Forelimb muscle (tissue), 1 donor: ENCODE data around the gene LRTM1. TPM values are rescaled to one million over a fixed set of nuclear protein-coding genes. Genes with fewer than 3 reads are reported as not detected.

ENCODE experiments used
- DNase-seq: peaks from one replicate; pipeline ENCODE4 v3.0.0-alpha.2; 2013; ENCODE audit warnings: low read depth
- polyA plus RNA-seq: library from polyadenylated mRNA; unstranded; fragments of 120-200 nt; gene quantifications from one replicate; pipeline ENCODE4 v1.2.1, GENCODE V29; 2013; ENCODE audit not compliant: insufficient read length

The LRTM1 gene
- polyA plus RNA-seq, 1 donor, result 114 TPM

DNA sequence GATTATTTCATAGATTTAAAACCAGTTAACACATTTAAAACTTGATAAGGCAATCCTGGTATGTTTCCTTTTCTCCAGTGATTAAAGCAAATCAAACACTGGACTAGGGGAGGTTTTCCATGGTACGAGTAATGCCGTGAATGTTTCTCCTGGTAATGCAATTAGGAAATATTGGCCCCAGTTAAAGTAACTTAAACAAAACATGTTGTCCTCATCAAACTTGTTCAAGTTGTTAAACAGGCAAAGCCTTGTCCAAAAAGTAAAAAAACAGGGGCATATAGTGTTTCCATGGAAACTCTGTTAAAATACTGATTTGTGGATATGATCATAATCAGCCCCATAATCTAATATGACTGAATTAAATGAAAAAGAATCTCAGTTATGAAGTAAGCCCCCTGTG, 13.1 kb upstream of the LRTM1 start:
- DNase-seq, result no peak

DNA sequence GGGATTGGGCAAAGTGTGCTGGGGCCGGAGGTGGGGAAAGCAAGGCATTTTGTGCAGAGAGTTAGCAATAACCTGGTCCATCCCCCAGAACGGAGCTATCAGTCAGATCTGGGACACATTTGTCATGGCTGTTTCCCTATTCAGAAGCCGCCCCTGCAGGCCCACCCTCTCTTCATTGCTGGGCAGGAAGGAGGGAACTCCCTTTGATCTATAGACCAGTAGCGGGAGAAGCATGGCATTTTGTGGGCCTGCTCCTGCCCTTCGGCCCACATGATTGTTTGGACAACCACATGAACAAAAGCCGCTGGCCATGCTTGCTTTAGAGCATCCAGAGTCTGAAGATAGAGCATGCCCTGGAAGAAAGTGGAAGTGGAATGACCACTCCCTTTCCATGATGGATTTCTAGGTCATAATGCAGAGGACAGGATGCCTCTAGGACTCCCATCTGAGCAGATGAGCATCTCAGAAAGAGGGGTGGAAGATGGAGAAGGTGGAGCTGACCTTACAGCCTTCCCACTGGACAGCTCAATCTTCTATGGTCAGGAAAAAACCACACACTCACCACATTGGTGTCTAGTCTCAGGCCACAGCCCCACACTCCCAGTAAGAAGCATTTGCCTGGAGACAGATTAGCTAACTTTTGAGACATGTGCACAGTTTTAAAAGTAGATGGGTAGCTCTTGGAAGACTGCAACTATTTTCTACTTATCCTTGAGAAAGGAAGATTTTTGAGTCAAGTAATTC, 11.9 kb upstream of the LRTM1 start:
- no peak for DNase-seq

DNA sequence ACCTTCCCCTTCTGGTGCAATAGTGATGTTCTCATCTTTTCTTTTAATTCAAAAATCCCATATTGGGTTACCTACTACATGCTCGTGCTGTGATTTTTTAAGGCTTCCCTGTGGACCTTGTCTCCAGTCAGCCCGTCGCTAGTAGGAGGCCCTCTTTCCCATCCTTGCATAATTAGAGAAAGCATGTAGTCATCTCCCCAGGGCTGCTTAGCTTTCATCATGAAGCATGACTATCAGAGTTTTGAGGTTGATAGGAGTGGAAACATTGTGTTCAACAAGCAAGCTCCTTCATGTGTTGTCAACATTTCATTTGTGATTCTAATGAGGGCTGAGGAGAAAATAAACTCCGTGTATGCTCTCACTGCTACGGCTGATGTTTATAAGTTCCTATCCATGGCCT, 8.7 kb upstream of the LRTM1 start:
- no peak for DNase-seq

DNA sequence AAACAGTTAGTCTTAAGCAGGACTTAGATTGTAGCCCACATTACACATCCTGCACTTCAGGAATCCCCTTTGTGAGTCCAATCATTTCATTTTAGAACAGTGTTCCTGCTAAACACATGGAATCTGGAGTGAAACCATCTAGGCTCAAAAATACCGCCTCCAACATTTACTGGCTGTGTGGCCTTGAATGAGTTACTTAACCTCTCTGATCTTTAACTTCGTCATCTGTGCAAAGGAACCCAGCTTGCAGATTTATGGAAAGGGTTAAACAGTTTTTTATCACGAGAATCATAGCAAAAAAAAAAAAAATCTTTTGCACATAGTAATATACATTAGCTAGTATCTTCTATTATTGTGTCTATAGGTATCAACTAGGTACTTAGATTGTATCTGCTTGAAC, 8.0 kb upstream of the LRTM1 start:
- DNase-seq, result no peak

DNA sequence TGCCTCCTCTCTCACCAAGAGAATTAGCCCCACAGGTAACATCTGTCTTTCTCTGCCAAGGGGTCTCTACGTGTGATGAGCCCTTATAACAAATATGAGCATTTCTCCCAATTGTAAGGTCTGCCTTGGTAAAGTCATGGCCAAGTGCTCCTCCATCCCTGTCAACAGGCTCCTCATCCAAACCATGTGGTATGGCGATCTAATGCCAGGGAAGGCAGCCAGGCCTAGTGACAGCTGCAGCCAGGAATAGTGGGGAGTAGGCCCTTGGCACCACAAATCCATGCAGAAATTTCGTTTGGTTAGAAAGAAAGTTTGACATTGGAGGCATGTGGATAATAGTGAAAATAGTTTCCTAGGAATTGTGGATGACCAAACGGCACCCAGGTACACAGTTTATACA, 4.7 kb upstream of the LRTM1 start:
- DNase-seq, result no peak

DNA sequence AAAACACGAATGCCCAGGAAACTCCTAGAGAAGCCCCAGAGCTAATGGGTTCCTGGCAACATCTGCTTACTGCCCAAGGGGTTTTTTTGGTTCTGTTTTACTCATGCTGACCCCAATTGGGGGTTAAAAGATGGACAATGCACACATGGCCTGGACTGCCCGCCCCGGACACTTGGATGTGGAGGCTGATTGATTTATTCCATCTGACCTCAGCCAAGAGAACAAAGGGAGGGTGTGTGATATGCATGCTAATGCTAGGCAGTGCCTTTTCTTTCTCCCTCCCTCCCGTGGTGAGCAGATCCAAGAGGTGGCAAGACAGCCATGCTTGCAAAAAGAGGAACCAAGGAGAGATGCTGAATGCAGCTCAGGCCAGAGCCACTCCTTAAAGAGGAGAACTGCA, 3.3 kb upstream of the LRTM1 start:
- no peak for DNase-seq

DNA sequence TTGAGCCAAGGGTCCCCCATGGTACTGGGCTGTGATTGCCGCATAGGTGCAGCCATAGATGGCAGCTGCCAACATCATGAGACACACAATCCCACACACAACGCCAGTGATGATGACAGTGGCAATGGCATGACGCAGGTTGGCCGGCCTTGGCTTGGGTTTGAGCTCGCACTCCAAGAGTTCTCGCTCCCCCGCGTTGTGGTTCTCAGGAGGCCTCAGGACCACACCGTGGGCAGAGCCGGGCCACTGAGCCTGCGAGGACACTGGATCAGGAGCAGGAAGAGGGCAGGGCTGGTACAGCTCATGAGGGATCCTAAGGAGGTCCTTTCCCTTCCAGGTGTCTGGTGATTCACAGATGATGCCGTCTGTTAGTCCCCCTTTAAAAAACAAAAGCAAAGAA, 9.3 kb downstream of the LRTM1 start:
- no peak for DNase-seq

DNA sequence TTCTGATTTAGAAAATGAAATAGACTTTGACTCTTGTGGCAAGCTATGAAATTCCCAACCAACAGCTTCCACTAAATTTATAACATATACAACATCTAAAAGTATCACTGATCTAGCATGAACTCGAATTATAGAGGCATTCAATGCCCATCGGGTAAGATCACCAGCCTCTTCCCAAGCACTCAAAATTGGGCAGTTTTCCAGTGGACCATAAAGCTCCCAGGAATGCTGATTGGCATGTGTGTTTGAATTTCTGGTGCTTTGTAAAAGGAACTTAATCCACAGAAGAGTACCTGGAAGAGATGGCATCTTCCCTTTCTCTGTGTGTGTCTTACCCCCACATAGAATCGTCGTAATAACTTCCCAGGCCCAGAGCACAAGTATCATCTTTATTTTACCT, 10.0 kb downstream of the LRTM1 start:
- no peak for DNase-seq

DNA sequence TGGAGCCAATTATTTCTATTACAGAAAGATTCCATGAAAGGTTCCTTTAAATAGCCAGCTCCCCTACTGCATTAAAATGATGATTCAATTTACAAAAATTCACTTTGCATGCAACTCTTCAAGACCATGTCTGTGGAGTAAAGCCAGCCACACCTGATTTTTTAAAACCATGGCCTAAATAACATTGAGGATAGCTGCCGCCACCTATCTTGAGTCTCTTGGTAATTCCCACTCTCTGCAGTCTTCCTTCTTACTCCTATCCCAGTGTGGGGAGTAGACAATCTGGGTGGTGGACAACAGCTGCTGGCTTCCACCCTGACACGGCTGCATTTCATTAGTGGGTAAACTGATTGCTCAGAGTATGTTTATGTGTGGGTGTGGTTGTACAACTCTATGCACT, 10.7 kb downstream of the LRTM1 start:
- DNase-seq, result no peak

DNA sequence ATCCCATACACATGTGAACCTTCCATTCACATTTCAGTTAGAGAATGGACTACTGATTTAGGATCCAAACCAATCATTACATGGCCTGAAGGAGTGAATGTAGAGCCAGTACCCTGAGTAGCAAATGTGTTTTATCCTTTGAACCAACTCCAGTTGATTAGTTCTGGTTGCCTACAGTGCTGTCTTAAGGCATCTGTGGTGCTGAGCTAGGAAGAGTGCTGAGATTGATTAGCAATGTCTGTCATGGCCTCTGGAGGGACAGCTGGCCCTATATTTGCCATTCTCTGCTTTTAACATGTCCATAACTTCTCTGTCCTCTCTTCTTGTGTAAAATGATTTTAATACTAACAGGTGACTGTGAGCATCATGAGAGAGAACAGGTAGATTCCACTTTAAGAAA, 11.1 kb downstream of the LRTM1 start:
- no peak for DNase-seq

DNA sequence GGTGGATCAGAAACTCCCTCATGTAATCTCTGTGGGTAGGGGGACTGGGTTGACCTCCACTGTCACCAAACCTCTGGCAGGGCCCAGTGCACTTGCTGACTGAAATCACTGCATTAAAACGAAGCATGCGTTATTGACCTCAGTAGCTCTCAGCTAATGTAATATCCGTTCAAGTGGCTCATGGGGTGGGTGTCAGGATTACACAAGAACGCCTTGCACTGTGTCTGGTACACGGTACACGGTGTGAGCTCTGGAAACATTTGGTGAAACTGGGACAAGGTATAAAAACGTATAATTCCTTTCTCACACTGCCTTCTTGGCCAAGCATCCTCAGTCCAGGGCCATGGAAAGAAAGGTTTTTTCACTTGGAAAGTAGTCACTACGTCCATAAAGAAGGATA, 11.9 kb downstream of the LRTM1 start:
- no peak for DNase-seq

DNA sequence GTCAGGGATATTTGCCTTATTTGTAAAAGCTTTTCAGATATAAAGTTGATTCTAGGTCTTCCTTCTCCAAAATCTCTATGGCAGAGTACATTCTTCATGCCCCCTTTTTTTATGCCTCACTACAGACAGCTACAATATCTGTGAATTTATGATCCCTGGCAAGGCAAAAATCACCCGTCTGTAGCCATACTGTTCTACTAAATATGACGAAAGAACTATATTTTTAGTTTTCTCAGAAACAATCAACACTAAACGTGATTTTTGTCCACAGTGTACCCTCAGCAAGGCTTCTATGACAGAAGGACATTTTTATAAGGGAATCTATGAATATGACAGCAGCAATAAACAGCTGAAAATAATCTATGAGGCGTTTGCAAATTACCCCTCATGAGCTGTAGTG, 12.7 kb downstream of the LRTM1 start:
- no peak for DNase-seq

DNA sequence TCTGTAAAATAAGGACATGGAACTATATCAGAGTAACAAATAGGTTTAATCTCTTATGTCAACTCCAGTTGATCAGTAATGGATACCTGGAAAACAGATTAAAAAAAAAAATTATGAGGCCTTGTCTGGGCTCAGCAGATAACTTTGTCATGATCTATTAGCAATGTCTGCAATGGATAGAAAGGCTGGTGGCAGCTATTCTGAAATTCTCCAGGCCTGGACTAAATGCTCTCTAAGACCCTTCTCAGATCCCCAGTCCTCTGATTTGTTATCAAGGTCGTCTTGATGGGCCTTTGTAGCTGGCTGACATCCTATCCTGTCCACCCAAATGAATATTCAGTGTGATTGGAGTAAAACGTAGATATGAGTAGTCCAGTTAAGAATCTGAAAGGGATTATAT, 13.7 kb downstream of the LRTM1 start:
- DNase-seq, result no peak

DNA sequence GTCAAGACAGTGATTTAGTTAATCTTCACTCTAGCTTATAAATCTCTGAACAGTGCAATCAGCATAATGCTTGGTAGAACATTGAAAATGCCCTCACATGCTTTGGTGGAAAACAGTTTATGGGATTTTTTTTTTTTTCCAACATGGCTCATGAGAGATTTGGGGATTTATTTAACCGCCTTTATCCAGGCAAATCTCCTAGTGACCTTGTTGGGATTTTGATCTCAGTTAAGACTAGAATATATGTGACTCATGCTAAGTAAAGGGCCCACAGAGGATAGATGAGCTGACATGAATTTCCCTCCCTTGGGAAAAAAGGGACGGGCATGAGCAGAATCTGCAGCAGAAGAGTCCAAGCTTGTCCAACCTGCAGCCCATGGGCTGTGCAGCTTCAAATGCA, 18.7 kb downstream of the LRTM1 start:
- DNase-seq, result no peak

DNA sequence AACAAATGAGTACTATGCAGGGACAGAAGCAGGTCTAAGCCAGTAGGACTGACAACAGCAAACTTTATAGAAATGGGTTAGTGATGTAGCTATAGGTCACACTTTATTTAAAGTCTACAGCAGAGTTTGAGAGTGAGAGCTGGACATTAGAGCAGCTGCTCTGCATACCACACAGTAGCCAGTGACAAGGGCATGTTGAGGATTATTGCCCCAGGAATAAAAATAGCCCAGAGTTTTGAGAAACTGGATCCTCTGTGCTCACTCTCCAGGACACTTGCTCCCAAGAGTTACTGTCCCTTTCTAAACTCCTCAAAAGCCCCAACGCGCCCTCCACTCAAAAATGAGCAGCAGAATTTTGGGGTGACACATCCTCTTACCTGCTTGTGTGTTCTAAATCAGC, 21.1 kb downstream of the LRTM1 start:
- DNase-seq, result no peak

DNA sequence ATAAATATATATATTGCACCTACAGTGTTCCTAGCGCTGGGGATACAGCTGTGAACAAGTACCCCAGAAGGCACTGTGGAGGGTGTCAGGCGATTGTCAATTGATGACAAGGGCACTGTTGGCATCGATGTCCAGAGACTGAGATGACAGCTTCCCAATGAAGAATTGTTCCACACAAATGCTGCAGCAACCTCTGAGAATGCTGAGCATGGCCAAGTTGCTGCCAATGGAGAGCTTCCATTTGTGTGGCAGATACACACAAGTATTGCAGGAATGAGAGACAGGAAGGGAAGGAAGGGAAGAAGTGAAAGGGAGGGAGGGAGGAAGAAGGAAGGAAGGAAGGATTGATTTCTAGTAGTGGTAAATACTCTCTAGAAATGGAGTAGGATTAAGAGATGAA, 21.9 kb downstream of the LRTM1 start:
- no peak for DNase-seq

DNA sequence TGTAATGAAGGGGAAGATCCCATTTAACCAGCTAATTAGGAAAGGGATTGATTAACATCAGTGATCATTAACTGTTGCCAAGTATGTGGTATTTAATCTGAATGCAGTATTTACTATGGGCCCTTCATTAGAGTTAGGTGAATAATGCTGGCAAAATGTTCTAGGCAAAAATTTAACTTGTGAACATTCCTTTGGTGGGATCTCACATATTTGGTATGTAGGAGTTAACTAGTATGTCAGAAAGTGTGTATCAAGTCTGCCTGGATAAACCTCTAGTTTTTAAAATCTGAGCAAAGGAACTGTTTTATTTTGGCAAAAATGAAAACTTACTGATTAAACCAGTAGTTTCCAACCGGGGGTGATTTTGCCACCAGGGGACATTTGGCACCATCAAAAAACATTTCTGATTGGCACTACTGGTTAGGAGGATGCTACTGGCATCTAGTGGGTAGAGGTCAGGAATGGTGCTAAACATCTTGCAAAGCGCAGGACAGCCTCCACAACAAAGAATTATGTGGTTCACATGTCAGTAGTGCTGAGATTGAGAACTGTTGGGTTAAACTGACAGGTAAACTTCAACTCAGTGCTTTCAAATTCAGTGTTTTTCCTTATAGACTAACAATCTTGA, 22.5 kb downstream of the LRTM1 start:
- no peak for DNase-seq

DNA sequence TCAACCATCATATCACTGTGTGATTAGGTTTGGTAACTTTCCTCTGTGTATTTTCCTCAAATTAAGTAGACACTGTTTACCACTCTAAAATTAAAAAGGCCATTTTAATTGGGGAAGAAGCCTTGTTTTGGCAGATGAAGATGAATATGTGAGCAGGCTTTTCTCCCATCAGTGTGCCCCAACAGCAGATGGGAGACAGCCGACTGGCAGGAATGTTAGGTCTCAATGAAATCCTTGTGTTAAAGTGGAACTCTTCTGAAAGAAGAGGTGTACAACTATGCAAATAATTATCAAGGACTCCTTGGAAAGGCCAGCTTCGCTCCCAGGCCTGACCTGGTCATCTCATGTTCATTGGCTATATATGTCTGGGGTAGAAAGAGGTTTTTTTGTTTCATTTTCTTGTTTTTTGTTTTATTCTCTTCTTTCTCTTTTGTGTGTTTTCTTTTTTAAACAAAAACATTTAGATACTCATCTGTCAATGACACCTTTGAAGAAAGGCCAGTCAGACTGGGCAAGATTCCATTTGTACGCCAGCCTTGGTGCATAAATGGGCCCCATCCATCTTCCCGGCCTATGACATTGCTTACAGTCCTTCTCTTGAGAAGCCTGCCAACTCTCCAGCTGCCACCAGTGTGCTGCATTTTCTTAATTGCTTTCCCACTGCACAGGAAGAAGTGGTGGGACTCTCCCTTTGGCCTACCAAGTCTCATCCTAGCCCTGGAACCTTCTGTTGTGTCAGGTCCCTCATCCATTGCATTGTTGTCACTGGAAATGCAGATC, 25.8 kb downstream of the LRTM1 start:
- no peak for DNase-seq

DNA sequence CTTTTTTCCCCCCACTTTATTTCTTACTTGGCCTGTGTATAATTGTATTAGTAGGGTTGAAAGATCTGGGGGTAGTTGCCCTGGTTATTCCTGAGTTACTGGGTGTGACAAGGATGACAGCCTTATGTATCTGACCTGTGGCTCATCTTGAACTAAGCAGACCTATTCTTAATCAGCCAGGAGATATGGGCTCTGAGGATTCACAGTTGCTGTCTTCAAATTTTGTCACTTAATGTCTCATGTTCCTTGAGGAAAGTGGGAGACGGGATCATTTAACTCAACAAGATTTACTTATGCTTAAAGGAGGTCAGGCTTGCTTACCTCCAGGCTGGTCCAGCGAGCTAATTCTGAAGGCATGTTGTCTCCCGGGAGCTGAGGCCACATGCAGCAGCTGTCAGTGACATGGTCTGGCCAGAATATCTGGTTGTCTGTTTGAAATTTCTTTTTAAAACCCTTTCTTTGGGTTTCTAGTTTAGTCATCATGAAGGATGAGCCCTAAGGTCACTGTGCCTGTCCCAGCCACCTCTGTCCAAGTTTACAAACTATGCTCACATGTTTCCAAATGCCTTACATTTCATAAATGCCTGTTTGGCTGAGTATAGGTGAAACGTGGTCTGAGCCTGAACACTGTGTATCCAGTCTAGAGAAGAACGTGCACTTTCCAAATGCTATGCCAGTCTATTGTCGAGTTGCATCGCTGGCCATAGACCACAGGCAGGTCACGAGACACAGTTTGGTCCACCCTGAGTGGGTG, 26.8 kb downstream of the LRTM1 start:
- DNase-seq, result no peak

DNA sequence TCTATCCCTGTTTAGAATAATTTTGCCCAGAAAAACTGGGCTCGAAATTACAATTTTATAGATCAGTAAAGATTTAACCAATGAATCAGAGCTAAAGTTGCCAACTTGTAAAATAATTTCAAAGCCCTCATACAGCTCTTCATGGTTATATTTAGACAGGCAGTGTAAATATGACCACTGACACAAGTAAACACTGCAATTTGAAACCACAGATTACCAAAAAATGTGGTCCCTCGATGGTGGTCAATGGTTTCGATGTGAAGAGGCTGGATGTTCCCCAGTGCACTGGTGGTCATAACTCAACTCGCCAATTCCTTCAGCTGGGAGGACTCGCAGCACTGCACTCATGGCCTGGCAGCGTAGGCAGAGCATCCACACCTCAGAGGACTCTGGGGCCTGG, 28.6 kb downstream of the LRTM1 start:
- no peak for DNase-seq

DNA sequence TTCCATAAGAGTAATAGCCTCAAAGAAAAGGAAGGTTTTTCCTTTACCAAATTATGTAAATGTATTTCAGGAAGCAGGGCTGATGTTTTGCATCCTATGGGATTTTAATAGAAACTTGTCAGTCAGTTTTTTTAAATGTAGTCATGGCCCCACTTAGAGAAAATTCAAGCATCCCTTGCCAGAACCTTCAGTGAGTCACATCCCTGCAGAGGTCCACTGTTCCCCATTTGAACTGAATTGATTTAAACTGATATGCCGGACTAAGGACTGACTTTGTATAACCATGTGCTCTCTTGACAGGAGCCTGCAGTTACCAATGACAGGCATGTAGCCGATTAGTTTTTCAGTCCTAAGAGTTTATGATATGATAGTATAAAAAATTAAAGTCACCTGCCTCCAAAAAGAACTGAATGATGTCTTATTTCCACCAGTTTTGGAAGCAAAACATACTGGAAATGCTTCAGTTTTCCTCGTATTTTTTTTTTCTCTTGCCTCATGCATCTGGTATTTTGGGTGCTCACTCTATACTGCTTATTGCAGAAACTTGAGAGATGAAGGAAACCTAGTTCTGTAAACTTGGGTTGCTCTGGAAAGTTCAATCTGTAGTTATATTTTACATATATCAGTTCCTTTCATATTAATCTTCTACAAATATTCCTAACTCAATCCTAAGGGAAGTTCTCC, 30.7 kb downstream of the LRTM1 start:
- DNase-seq, result no peak

DNA sequence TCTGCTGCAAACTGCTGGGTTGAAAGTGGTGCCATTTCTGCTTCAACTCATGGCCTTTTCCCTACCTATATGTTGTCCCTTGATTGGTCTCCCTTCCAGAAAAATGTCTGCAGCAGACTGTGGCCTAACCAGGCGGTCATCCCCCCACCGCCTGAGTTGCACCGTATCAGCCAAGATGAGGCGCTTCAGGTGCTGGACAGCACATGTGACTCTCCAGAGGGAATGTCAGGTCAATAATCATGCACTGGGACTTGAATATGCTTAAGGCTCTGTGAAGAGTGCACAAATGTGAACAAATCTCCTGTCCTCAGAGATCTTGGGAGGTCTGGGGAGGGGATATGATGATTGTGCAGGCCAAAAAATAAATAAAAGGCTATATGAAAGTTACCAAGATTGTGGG, 32.2 kb downstream of the LRTM1 start:
- no peak for DNase-seq
